Fibroblast of villous mesenchyme (primary cell): ENCODE data around the gene DGCR2. TPM values are rescaled to one million over a fixed set of nuclear protein-coding genes. Genes with fewer than 3 reads are reported as not detected.

Source experiments
- DNase-seq: peaks from one replicate; pipeline ENCODE4 v3.0.0-alpha.2; 2010; ENCODE audit warnings: low read depth
- H3K4me3 ChIP-seq: 2 replicates; pipeline ENCODE4 v1.5.1; 2011; ENCODE audit warnings: low read depth, mild to moderate bottlenecking, low read length
- CTCF ChIP-seq: IDR thresholded peaks from 2 replicates; pipeline ENCODE4 v1.5.1; 2012; ENCODE audit warnings: low read depth, mild to moderate bottlenecking, low read length; ENCODE audit not compliant: insufficient read depth
- total RNA-seq: library from RNA; depleted of rRNA; stranded (reverse); fragments of >200 nt; gene quantifications from 2 replicates; pipeline ENCODE4 v1.2.3, GENCODE V29; 2012

DGCR2 gene
- total RNA-seq, 1 donor = 53.5 TPM

- H3K4me3 ChIP-seq = no peak overlapping the region
- peak; percentile 79 for DNase-seq
- TF ChIP-seq CTCF = no peak
Observed at GRCh38 chr22:19060356-19061009, 61.7 kb downstream of the DGCR2 start.

- no peak for TF ChIP-seq CTCF
- H3K4me3 ChIP-seq = no peak overlapping the region
- DNase-seq = no peak
Observed at GRCh38 chr22:19059481-19060278, 62.5 kb downstream of the DGCR2 start.

GRCh38 chr22:19058713-19059451, 63.3 kb downstream of the DGCR2 start:
- DNase-seq = no peak
- H3K4me3 ChIP-seq = no peak overlapping the region
- TF ChIP-seq CTCF = no peak

GRCh38 chr22:19057999-19058491, 64.2 kb downstream of the DGCR2 start:
- no peak for DNase-seq
- no peak overlapping the region for H3K4me3 ChIP-seq
- TF ChIP-seq CTCF = no peak

DNA sequence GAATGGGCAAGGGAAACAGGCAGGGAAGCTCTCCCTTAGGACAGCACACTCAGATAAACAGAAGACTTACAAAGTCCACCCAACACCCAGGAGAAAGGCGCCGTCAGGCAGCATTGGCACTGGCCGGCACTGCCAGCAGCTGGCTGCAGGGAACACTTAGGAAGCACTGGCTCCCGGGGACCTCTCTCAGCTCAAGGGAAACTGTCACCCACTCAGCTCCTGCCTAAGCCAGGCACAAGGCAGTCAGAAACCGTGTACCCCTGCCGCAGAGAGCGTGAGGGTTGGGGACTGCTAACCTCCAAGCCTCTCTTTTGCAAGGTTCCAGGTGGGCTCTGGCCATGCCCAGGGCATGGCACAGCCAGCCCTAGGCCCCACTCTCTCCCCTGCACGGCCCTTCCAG, 64.7 kb downstream of the DGCR2 start:
- H3K4me3 ChIP-seq = no peak overlapping the region
- no peak for DNase-seq
- no peak for TF ChIP-seq CTCF

DNA sequence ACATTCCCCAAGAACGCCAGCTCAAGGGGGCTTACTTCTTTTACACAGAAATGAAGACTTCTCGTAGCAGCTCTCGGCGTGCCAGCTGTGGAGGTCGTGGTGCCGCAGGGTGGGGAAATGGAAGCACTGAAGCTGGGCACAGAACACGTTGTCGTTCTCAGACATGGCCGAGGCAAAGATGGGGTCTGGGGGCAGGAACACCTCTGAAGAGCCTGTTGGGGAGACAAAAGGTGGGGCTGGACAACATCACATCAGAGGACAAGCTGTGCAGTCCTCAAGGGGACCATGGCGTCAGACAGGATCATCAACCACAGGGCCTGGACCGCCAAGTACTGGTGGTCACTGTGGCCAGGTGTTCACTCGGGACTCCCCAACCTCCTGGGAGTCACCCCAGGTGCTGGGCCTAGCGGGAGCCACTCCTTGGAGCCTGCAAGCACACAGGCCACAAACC, 65.2 kb downstream of the DGCR2 start:
- TF ChIP-seq CTCF = no peak
- no peak for DNase-seq
- H3K4me3 ChIP-seq = no peak overlapping the region
